GM18511 (cell line): ENCODE data around the gene ANXA1.

ENCODE experiments used
- ATAC-seq: cut with Tn5 transposase; IDR thresholded peaks from one replicate; pipeline ENCODE4 v1.9.1; 2021; ENCODE audit warnings: mild to moderate bottlenecking, moderate library complexity; ENCODE audit not compliant: unreplicated experiment

ANXA1 gene

GRCh38 chr9:73137286-73137899 is 14.3 kb upstream of the ANXA1 start:
- no peak for ATAC-seq

- no peak for ATAC-seq
Observed at GRCh38 chr9:73137914-73138313, 13.8 kb upstream of the ANXA1 start.

- no peak for ATAC-seq
Observed at GRCh38 chr9:73138516-73138915, 13.1 kb upstream of the ANXA1 start.

GRCh38 chr9:73141282-73141681 is 10.4 kb upstream of the ANXA1 start:
- ATAC-seq = no peak

- no peak for ATAC-seq
Observed at GRCh38 chr9:73143711-73144328, 7.8 kb upstream of the ANXA1 start.

GRCh38 chr9:73146111-73146815 is 5.4 kb upstream of the ANXA1 start:
- ATAC-seq = no peak

- no peak for ATAC-seq
Observed at GRCh38 chr9:73148447-73148937, 3.2 kb upstream of the ANXA1 start.

GRCh38 chr9:73149371-73150067 is 2.1 kb upstream of the ANXA1 start:
- peak; percentile 79 for ATAC-seq

- ATAC-seq = no peak
Observed at GRCh38 chr9:73152543-73152844, 829 bp downstream of the ANXA1 start.

- ATAC-seq = peak; percentile 73
Observed at GRCh38 chr9:73152953-73153352, 1.3 kb downstream of the ANXA1 start.

- no peak for ATAC-seq
Observed at GRCh38 chr9:73153793-73154227, 2.1 kb downstream of the ANXA1 start.

GRCh38 chr9:73154271-73154670 is 2.6 kb downstream of the ANXA1 start:
- no peak for ATAC-seq

GRCh38 chr9:73154722-73155121 is 3.1 kb downstream of the ANXA1 start:
- peak; percentile 29 for ATAC-seq

- ATAC-seq = no peak
Observed at GRCh38 chr9:73155377-73155776, 3.7 kb downstream of the ANXA1 start.

GRCh38 chr9:73155968-73156864 is 4.6 kb downstream of the ANXA1 start:
- ATAC-seq = no peak

- ATAC-seq = no peak
Observed at GRCh38 chr9:73156865-73157187, 5.2 kb downstream of the ANXA1 start.

- ATAC-seq = peak; percentile 44
Observed at GRCh38 chr9:73157811-73158210, 6.1 kb downstream of the ANXA1 start.

GRCh38 chr9:73158723-73159122 is 7.1 kb downstream of the ANXA1 start:
- no peak for ATAC-seq

GRCh38 chr9:73160868-73161267 is 9.2 kb downstream of the ANXA1 start:
- no peak for ATAC-seq

GRCh38 chr9:73162987-73163768 is 11.5 kb downstream of the ANXA1 start:
- ATAC-seq = no peak
